HepG2 (cell line): ENCODE results near the gene GLIS2. TPM values are rescaled to one million over a fixed set of nuclear protein-coding genes. Genes with fewer than 3 reads are reported as not detected.

Experiments used
- ASH2L ChIP-seq: fragments of 300-600, 200-600 bp; sonication (generic); IDR thresholded peaks from 2 replicates; pipeline ENCODE4 v1.7.0; 2017; ENCODE audit warnings: low read depth, mild to moderate bottlenecking, moderate library complexity, mixed read lengths, low read length; ENCODE audit not compliant: insufficient read length
- ATF7 ChIP-seq, 2 experiments: fragments of 450-650 bp in 1 of 2; sonication (generic) in 1 of 2; formaldehyde crosslinking in 1 of 2; IDR thresholded peaks; 2 replicates each; pipeline versions ENCODE4 v1.4.0 to v1.6.1; 2016 to 2020; ENCODE audit warnings: antibody characterized with exemption in 1 of 2, mild to moderate bottlenecking in 1 of 2, missing genetic modification reagents in 1 of 2
- DRAP1 ChIP-seq: IDR thresholded peaks from 2 replicates; pipeline ENCODE4 v1.6.1; 2016; ENCODE audit warnings: missing genetic modification reagents, missing compliant biosample characterization
- FOXA3 ChIP-seq: IDR thresholded peaks from 2 replicates; pipeline ENCODE4 v1.6.1; 2016; ENCODE audit warnings: missing genetic modification reagents, missing compliant biosample characterization
- FOXO4 ChIP-seq: sonication (generic); formaldehyde crosslinking; conservative IDR thresholded peaks from 2 replicates; pipeline ENCODE4 v1.8.1; 2023; ENCODE audit warnings: missing genetic modification reagents
- HDAC2 ChIP-seq: sonication (generic); formaldehyde crosslinking; IDR thresholded peaks from 2 replicates; pipeline ENCODE4 v1.4.0; 2020; ENCODE audit warnings: missing genetic modification reagents
- IRF1 ChIP-seq: sonication (generic); formaldehyde crosslinking; IDR thresholded peaks from 2 replicates; pipeline ENCODE4 v1.4.0; 2020; ENCODE audit warnings: low read depth, mild to moderate bottlenecking, missing genetic modification reagents
- JUNB ChIP-seq: sonication (generic); formaldehyde crosslinking; IDR thresholded peaks from 2 replicates; pipeline ENCODE4 v1.8.0; 2022; ENCODE audit warnings: missing genetic modification reagents, mild to moderate bottlenecking, borderline replicate concordance
- PHF20 ChIP-seq: sonication (generic); formaldehyde crosslinking; IDR thresholded peaks from 2 replicates; pipeline ENCODE4 v1.5.0; 2020; ENCODE audit warnings: mild to moderate bottlenecking, missing genetic modification reagents
- PLSCR1 ChIP-seq: sonication (generic); formaldehyde crosslinking; IDR thresholded peaks from 2 replicates; pipeline ENCODE4 v1.5.0; 2020; ENCODE audit warnings: missing genetic modification reagents, mild to moderate bottlenecking, borderline replicate concordance
- TSC22D2 ChIP-seq: sonication (generic); formaldehyde crosslinking; IDR thresholded peaks from 2 replicates; pipeline ENCODE4 v1.5.1; 2020; ENCODE audit warnings: missing genetic modification reagents, mild to moderate bottlenecking, borderline replicate concordance
- ZBTB43 ChIP-seq: sonication (generic); formaldehyde crosslinking; conservative IDR thresholded peaks from 2 replicates; pipeline ENCODE4 v1.4.0; 2020; ENCODE audit warnings: missing genetic modification reagents
- ZFX ChIP-seq: sonication (generic); formaldehyde crosslinking; IDR thresholded peaks from 2 replicates; pipeline ENCODE4 v1.4.0; 2020; ENCODE audit warnings: mild to moderate bottlenecking, low read depth, missing genetic modification reagents, moderate library complexity
- ZFY ChIP-seq: sonication (generic); formaldehyde crosslinking; IDR thresholded peaks from 2 replicates; pipeline ENCODE4 v1.4.0; 2020; ENCODE audit warnings: missing genetic modification reagents
- ZNF20 ChIP-seq: sonication (generic); formaldehyde crosslinking; IDR thresholded peaks from 2 replicates; pipeline ENCODE4 v1.4.0; 2020; ENCODE audit warnings: mild to moderate bottlenecking, moderate library complexity, missing genetic modification reagents
- ZNF281 ChIP-seq: sonication (generic); formaldehyde crosslinking; IDR thresholded peaks from 2 replicates; pipeline ENCODE4 v1.4.0; 2020; ENCODE audit warnings: missing genetic modification reagents, borderline replicate concordance
- ZNF746 ChIP-seq: sonication (generic); formaldehyde crosslinking; IDR thresholded peaks from 2 replicates; pipeline ENCODE4 v1.8.0; 2022; ENCODE audit warnings: mild to moderate bottlenecking, missing genetic modification reagents
- ZNF766 ChIP-seq: sonication (generic); formaldehyde crosslinking; IDR thresholded peaks from 2 replicates; pipeline ENCODE4 v1.5.0; 2020; ENCODE audit warnings: missing genetic modification reagents, borderline replicate concordance
- polyA plus RNA-seq, 8 experiments: library from polyadenylated mRNA; depleted of rRNA in 3 of 8; stranded (reverse) in 7 of 8; unstranded in 1 of 8; fragments of >200 nt; fragmentation: Illumina TruSeq in 4 of 8; extraction: Trizol in 4 of 8; gene quantifications; 2 replicates each; pipeline versions ENCODE4 v1.2.1 to v1.2.3, GENCODE V29; 2011 to 2016; ENCODE audit warnings: low read depth in 4 of 8, missing spikeins in 1 of 8, mixed read lengths in 1 of 8; ENCODE audit not compliant: insufficient read depth in 1 of 8
- total RNA-seq, 5 experiments: library from RNA; depleted of rRNA; stranded (reverse); fragments of >200 nt; fragmentation: Illumina TruSeq; extraction: Trizol; gene quantifications; 2 replicates each; pipeline ENCODE4 v1.2.3, GENCODE V29; 2016; ENCODE audit warnings: low read depth in 1 of 5

GLIS2 gene
- total and polyA plus RNA-seq, 2 of the 13 experiments (the other 11 are each of a cell fraction or from before 2014, with no cell fraction given): 0.28 to 0.29 TPM

GRCh38 chr16:4271176-4272113, 44.4 kb upstream of the GLIS2 start (continued):
- TF ChIP-seq ZBTB43: peak; percentile 68; the same call in 1 of the 2 replicates
- peak; percentile 39; the same call in 1 of the 2 replicates for TF ChIP-seq JUNB (CRISPR knock-in tag)
- peak; percentile 75 for TF ChIP-seq ZNF281 (CRISPR knock-in tag)
- no peak for TF ChIP-seq PLSCR1 (CRISPR knock-in tag)
- peak; percentile 65 for TF ChIP-seq TSC22D2 (CRISPR knock-in tag)
- peak; percentile 16; the same call in 1 of the 2 replicates for TF ChIP-seq PHF20 (CRISPR knock-in tag)
- no peak for TF ChIP-seq ATF7 (IDR thresholded peaks at IDR 0.05)
- TF ChIP-seq ATF7 (CRISPR knock-in tag; IDR thresholded peaks at IDR 0.05): peak; percentile 65
- no peak; the same call in 1 of the 2 replicates for TF ChIP-seq ZNF766
- peak; percentile 60 for TF ChIP-seq ASH2L
- peak; percentile 99 for TF ChIP-seq ZFX (CRISPR knock-in tag)
- TF ChIP-seq HDAC2 (CRISPR knock-in tag): peak; percentile 22; the same call in 1 of the 2 replicates
- peak; percentile 73 for TF ChIP-seq DRAP1 (CRISPR knock-in tag)
- peak; percentile 90 for TF ChIP-seq IRF1 (CRISPR knock-in tag)
- no peak for TF ChIP-seq FOXO4
- TF ChIP-seq ZNF20 (CRISPR knock-in tag): peak; percentile 89; the same call in 1 of the 2 replicates
- TF ChIP-seq ZNF746: peak; percentile 57; the same call in 1 of the 2 replicates
- peak; percentile 99 for TF ChIP-seq ZFY (CRISPR knock-in tag)
- TF ChIP-seq FOXA3 (CRISPR knock-in tag): peak; percentile 85
